ENCODE results near the gene MRPL53.
A peak's percentile ranks its signal among the peaks of the same experiment; 100 is the strongest.
"Not testable (repeated sequence)": the region's sequence is repeated elsewhere in the genome, so short reads cannot be mapped to it uniquely, and the experiment has no call there.

MRPL53 gene

GRCh38 chr2:74502147-74502719 is 29.8 kb upstream of the MRPL53 start:
- DNase-seq = peak; percentile 54

- peak; percentile 37 for DNase-seq
These were observed 29.0 kb upstream of the MRPL53 start for GRCh38 chr2:74501335-74502071.

DNA sequence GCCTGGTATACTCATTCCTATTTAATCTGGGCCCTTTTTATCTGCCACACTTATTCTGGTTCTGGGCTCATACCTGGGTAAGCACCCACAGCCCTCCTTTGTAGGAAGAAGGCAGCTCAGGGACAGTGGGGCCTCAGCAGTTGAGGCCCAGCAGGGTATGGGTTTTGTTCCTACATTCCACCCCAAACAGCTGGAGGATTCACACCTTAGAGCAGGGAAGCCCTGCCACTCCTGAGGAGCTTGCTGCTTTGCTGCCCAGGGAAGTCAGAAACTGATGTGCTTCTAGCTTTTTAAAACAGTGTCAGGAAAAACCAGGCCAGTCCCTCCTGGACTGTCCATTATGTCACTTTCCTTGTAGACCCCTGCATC is 28.1 kb upstream of the MRPL53 start:
- DNase-seq = peak; percentile 16

GRCh38 chr2:74499940-74500577 is 27.6 kb upstream of the MRPL53 start:
- no peak for DNase-seq

- peak; percentile 62 for DNase-seq
These were observed 26.9 kb upstream of the MRPL53 start, which contains the start of gene LBX2 for GRCh38 chr2:74499267-74499939. TSS of gene LBX2 (minus strand) at chr2:74499603. CDS start at chr2:74499537, 66 bp downstream.

- DNase-seq = peak; percentile 76
These were observed 26.2 kb upstream of the MRPL53 start for GRCh38 chr2:74498500-74499266.

- peak; percentile 60 for DNase-seq
These were observed 25.5 kb upstream of the MRPL53 start for GRCh38 chr2:74497777-74498499.

GRCh38 chr2:74496997-74497776 is 24.7 kb upstream of the MRPL53 start:
- no peak for DNase-seq

- DNase-seq = no peak
These were observed 23.0 kb upstream of the MRPL53 start for GRCh38 chr2:74495440-74495839.

GRCh38 chr2:74493546-74493945 is 21.1 kb upstream of the MRPL53 start:
- no peak for DNase-seq

- DNase-seq = no peak
These were observed 19.4 kb upstream of the MRPL53 start for GRCh38 chr2:74491648-74492544.

DNA sequence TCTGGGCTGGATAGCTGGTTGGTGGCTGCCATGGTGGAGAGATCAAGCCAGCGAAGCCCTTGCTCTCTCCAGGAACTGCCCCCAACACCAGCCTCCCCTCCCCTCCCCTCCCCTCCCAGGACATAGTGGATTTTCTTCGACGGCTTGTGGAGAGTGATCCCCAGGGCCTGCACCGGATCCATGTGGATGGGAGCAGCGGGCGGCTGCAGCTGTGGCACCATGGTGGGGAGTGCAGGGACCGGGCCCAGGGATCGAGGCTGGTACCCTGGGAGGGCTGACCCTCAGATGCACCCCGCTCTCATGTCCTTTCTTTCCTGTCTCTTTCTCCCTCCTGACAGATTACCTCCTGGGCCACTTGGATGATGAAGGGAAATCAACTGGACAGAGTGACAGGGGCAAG is 17.4 kb upstream of the MRPL53 start:
- no peak for DNase-seq

DNA sequence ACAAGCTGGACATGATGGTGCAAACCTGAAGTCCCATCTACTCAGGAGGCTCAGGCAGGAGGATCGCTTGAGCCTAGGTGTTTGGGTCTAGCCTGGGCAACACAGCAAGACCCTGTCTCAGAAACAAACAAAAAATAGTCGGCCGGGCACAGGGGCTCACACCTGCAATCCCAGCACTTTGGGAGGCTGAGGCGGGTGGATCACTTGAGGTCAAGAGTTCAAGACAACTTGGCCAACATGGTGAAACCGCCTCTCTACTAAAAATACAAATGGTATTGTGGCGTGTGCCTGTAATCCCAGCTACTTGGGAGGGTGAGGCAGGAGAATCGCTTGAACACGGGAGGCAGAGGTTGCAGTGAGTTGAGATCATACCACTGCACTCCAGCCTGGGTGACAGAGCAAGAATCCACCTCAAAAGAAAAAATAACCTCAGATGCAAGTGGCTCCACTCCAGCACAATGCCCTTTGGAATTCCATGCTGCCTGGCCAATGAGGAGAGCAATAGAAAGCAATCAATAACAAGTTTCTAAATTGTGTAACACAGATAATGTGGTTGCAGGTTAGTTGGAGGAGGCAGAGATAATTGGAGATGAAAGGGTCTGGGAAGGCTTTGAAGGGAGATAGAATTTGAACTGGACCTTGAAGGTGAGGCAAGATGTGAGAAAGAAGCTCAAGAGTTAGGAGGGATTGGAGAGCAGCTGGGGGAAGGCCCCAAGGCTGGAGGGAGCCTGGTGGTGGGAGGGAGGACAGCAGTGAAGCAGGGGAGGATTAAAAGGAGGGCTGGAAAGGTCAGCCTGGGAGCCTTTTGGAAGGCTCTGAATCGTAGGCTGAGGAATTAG is 16.4 kb upstream of the MRPL53 start:
- DNase-seq = no peak

DNA sequence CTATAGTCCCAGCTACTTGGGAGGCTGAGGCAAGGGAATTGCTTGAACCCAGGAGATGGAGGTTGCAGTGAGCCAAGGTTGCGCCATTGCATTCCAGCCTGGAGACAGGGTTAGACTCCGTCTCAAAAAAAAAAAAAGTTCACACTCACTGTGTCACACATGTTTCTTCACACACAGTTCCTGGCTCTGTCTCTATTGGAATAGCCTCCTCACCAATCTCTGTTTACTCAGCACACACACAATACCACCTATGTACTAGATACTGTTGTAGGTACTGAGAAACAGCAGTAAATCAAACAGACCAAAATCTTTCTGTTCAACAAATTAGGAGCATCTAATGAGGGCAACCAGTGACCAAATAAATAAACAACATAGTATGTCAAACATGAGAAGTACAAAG is 13.7 kb upstream of the MRPL53 start:
- no peak for DNase-seq

GRCh38 chr2:74483675-74484164 is 11.2 kb upstream of the MRPL53 start:
- DNase-seq = not testable (repeated sequence)

DNA sequence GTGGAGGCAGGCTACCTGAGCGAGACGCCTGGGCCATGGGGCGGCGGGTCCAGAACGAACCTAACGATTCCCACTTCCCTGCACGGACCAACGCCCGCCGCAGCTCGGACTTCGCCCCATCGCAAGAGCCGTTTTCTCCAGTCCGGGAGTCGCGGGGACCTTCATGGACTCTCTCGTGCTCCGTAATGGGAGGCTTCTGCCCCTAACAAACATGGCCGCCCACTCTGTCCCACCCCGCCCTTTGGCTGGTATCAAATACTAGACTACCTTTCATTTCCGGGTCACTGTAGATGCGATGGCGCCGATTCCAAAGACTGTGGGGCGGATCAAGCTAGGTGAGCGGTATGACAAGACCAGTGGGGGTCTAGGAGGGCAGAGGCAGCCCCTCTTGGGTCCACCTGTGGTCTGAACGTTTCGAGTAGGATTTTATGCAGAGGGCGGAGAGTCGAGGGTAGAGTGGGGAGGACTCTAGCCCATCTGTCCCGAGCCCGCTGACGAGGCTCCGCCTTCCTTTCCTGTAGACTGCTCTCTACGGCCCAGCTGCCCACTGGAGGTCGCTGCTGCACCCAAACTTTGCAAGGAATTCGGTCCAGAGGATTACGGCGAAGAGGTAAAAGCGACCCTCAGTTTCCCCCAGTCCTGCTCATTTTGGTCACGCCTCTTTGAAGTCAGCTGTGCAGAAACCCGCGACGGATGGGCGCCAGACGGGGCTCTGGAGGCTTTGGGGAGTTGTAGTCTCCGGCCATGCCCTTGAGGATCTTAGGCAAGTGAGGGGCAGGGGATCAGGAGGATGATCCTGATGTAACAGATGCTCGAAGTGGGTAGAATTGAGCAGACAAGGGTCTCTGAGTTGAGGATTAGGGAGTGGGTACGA is 10.6 kb upstream of the MRPL53 start, which contains the start of the genes CCDC142 and TTC31:
Gene CCDC142 (minus strand): TSS at position 198 of the 874 bp plus-strand sequence. CDS start 161 bp downstream, at position 37.
Gene TTC31 (plus strand): TSS at position 281 of the 874 bp plus-strand sequence. CDS start 15 bp downstream, at position 296.
- peak; percentile 99 for DNase-seq

GRCh38 chr2:74481961-74482800 is 9.7 kb upstream of the MRPL53 start:
- DNase-seq = peak; percentile 27
